ENCODE results near the gene CYTIP.
"Not testable (repeated sequence)": the region's sequence is repeated elsewhere in the genome, so short reads cannot be mapped to it uniquely, and the experiment has no call there.

CYTIP gene

DNA sequence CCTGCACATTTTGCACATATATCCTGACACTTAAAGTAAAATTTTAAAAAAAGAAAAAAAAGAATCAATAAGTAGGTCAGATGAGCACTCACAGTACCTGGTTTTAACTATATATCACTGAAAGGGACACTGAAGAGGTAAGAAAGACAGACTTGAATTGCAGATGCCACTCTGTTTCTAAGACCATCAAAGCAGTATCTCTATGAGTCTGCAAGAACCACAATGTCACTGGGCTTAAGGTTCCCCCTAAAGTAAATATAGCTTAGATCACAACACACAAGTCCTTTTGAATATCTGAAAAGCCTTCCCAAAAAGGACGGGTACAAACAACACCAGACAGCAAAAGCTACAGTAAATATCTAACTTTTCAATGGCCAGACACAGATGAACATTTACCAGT lies 57.6 kb downstream of the CYTIP start:
- no peak for DNase-seq (ENCODE audit: low read depth)
- TF ChIP-seq, protein P1, sequence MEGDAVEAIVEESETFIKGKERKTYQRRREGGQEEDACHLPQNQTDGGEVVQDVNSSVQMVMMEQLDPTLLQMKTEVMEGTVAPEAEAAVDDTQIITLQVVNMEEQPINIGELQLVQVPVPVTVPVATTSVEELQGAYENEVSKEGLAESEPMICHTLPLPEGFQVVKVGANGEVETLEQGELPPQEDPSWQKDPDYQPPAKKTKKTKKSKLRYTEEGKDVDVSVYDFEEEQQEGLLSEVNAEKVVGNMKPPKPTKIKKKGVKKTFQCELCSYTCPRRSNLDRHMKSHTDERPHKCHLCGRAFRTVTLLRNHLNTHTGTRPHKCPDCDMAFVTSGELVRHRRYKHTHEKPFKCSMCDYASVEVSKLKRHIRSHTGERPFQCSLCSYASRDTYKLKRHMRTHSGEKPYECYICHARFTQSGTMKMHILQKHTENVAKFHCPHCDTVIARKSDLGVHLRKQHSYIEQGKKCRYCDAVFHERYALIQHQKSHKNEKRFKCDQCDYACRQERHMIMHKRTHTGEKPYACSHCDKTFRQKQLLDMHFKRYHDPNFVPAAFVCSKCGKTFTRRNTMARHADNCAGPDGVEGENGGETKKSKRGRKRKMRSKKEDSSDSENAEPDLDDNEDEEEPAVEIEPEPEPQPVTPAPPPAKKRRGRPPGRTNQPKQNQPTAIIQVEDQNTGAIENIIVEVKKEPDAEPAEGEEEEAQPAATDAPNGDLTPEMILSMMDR (IDR thresholded peaks at IDR 0.05; ENCODE audit: low read length, missing control alignments) = no peak
- no peak overlapping the region for H3K4me3 ChIP-seq (replicated peaks; ENCODE audit: low read depth, low read length)

DNA sequence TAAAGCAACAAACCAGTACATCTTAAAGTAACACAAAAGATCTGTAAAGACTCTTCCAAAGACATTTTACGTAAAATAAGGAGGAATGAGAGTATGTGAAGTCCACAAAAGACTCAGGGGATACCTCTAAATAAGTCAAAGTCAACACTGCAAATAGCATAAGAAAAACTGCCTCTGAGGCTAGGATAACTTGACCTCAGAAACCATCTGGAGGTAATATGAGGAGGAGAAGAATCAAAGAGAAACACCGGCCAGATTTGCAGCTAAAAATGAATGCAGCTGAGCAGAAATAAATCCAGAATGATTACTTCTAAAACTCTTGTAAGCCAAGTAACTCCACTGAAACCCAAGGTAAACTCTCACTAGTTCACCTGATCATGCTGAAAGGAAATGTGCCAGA lies 66.0 kb downstream of the CYTIP start:
- TF ChIP-seq, protein P1 (IDR thresholded peaks at IDR 0.05; ENCODE audit: low read length, missing control alignments) = no peak
- H3K4me3 ChIP-seq (replicated peaks; ENCODE audit: low read depth, low read length) = no peak overlapping the region
- DNase-seq (ENCODE audit: low read depth) = no peak

DNA sequence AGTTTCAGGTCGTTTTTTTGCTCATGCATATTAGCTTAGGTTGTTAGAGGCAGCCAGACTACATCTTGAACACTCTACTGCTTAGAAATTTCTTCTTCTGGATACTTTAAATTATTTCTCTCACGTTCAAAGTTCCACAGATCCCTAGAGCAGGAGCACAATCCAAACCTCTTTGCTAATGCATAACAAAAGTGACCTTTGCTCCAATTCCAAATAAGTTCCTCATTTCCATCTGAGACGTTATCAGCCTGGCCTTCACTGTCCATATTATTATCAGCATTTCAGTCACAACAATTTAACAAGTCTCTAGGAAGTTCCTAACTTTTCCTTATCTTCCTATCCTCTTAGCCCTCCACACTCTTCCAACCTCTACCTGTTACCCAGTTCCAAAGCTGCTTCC lies 67.8 kb downstream of the CYTIP start:
- H3K4me3 ChIP-seq (replicated peaks; ENCODE audit: low read depth, low read length) = no peak overlapping the region
- DNase-seq (ENCODE audit: low read depth) = no peak
- TF ChIP-seq, protein P1 (IDR thresholded peaks at IDR 0.05; ENCODE audit: low read length, missing control alignments) = no peak

DNA sequence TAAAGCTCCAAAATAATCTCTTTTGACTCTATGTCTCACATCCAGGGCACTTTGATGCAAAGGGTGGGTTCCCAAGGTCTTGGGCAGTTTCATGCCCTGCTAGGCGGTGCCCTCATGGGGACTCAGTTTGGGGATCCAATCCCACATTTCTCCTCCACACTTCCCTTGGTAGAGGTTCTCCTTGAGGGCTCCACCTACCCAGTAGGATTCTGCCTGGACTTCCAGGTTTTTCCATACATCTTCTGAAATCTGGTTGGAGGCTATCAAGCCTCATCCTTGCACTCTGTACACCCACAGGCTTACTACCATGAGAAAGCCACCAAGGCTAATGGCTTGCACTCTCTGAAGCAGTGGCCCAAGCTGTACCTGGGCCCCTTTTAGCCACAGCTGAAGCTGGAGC lies 68.5 kb downstream of the CYTIP start:
- H3K4me3 ChIP-seq (replicated peaks; ENCODE audit: low read depth, low read length) = no peak overlapping the region
- no peak for DNase-seq (ENCODE audit: low read depth)
- TF ChIP-seq, protein P1 (IDR thresholded peaks at IDR 0.05; ENCODE audit: low read length, missing control alignments) = no peak

DNA sequence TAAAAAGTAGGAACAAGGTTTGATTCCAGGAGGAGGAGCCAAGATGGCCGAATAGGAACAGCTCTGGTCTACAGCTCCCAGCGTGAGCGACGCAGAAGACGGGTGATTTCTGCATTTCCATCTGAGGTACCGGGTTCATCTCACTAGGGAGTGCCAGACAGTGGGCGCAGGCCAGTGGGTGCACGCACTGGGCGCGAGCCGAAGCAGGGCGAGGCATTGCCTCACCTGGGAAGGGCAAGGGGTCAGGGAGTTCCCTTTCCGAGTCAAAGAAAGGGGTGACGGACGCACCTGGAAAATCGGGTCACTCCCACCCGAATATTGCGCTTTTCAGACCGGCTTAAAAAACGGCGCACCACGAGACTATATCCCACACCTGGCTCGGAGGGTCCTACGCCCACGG lies 75.4 kb downstream of the CYTIP start:
- not testable (repeated sequence) for DNase-seq (ENCODE audit: low read depth); H3K4me3 ChIP-seq (replicated peaks; ENCODE audit: low read depth, low read length)

DNA sequence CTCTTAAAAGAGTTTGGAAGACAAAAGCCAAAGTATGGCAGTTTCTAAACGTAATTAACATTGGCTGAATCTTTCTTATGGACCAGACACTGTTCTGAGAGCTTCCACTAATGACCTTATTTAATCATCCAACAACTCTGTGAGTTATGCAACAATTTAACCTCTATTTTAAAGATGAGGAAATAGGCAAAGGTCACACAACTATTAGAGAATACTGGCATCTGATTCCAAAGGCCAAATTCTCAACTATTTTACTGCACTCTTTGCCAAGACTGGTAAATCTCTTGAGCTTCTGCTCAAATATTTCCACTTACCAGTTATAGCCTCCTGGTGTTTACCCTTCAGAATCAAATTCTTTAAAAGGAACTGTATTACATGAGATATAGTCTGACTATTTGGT lies 76.2 kb downstream of the CYTIP start:
- DNase-seq (ENCODE audit: low read depth) = no peak
- no peak overlapping the region for H3K4me3 ChIP-seq (replicated peaks; ENCODE audit: low read depth, low read length)
- TF ChIP-seq, protein P1 (IDR thresholded peaks at IDR 0.05; ENCODE audit: low read length, missing control alignments) = no peak
